ENCODE data around the gene TUBB6.

TUBB6 gene

DNA sequence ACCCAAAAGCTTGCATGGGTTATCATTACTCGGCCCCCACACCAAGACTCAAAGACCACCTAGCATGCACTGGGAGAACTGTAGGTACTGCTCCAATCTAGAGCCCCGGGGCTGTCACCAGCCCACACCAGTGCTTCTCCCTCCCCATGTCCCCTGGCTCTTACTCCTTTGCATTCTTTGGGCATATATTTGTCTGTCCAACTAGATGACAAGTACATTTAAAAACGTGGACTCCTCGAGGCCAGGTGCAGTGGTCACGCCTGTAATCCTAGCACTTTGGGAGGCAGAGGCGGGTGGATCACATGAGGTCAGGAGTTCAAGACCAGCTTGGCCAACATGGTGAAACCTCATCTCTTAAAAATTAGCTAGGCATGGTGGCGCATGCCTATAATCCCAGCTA lies 61.2 kb downstream of the TUBB6 start:
- Histone ChIP-seq H3K27me3 (ENCODE audit: insufficient read depth, poor library complexity, severe bottlenecking) (no peaks in the 10 kb centered on the region), H3K27ac (replicated peaks) (no peak overlapping the region), H3K4me3 (replicated peaks; ENCODE audit: insufficient read depth, low read length) (no peak overlapping the region)
- no peak for TF ChIP-seq SPI1 (IDR thresholded peaks at IDR 0.05; ENCODE audit: borderline replicate concordance, low read depth)
- TF ChIP-seq GABPA (IDR thresholded peaks at IDR 0.05; ENCODE audit: low read depth): no peak
- TF ChIP-seq CTCF (IDR thresholded peaks at IDR 0.05; ENCODE audit: insufficient read depth, low read length): no peak
- TF ChIP-seq REST (IDR thresholded peaks at IDR 0.05; ENCODE audit: insufficient replicate concordance, low read depth): no peak
- TF ChIP-seq POLR2AphosphoS5 (IDR thresholded peaks at IDR 0.05; ENCODE audit: low read depth): no peak
- DNase-seq (ENCODE audit: low read depth in 1 of 2, low spot score in 1 of 2): no peak

DNA sequence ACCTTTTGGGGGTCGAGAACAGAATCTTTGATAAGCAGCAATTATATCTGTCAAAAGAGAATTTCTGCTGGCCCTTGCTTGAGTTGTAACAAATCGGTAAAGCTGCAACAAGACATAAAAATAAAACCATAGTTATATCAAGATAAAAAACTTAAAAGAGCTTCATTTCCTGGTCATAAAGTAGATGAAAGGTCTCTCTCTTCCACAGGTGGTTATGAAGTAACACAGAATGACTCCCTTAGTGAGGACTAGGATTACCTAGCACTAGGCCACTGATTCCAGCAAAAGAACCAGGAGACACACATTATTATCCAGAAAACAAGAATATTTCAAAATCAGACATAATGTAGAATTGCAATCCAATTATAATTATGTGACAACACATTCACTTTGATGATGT lies 63.5 kb downstream of the TUBB6 start:
- Histone ChIP-seq H3K4me3 (replicated peaks; ENCODE audit: insufficient read depth, low read length) (no peak overlapping the region), H3K27ac (replicated peaks) (no peak overlapping the region), H3K27me3 (ENCODE audit: insufficient read depth, poor library complexity, severe bottlenecking) (no peaks in the 10 kb centered on the region)
- no peak for DNase-seq (ENCODE audit: low read depth in 1 of 2, low spot score in 1 of 2)
- no peak for TF ChIP-seq CTCF (IDR thresholded peaks at IDR 0.05; ENCODE audit: insufficient read depth, low read length)
- no peak for TF ChIP-seq SPI1 (IDR thresholded peaks at IDR 0.05; ENCODE audit: borderline replicate concordance, low read depth)
- no peak for TF ChIP-seq POLR2AphosphoS5 (IDR thresholded peaks at IDR 0.05; ENCODE audit: low read depth)
- TF ChIP-seq REST (IDR thresholded peaks at IDR 0.05; ENCODE audit: insufficient replicate concordance, low read depth): no peak
- no peak for TF ChIP-seq GABPA (IDR thresholded peaks at IDR 0.05; ENCODE audit: low read depth)

DNA sequence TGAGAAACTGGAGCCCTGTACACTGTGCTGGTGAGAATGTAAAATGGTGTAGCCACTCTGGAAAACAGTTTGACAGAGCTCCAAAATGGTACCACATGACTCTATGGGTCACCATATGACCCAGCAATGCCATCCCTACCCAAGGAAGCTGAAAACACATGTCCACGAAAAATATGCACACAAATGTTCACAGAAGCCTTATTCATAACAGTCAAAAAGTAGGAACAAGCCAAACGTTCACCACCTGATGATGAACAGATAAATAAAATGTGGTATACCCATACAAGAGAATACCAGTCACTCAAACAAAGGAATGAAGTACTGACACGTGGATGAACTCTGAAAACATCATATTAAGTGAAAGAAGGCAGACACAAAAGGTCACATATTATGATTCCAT lies 64.4 kb downstream of the TUBB6 start:
- TF ChIP-seq POLR2AphosphoS5 (IDR thresholded peaks at IDR 0.05; ENCODE audit: low read depth) (no peak), REST (IDR thresholded peaks at IDR 0.05; ENCODE audit: insufficient replicate concordance, low read depth) (no peak), SPI1 (IDR thresholded peaks at IDR 0.05; ENCODE audit: borderline replicate concordance, low read depth) (no peak), GABPA (IDR thresholded peaks at IDR 0.05; ENCODE audit: low read depth) (no peak), CTCF (IDR thresholded peaks at IDR 0.05; ENCODE audit: insufficient read depth, low read length) (no peak)
- no peak overlapping the region for H3K27ac ChIP-seq (replicated peaks)
- no peak for DNase-seq (ENCODE audit: low read depth in 1 of 2, low spot score in 1 of 2)
- H3K27me3 ChIP-seq (ENCODE audit: insufficient read depth, poor library complexity, severe bottlenecking): no peaks in the 10 kb centered on the region
- no peak overlapping the region for H3K4me3 ChIP-seq (replicated peaks; ENCODE audit: insufficient read depth, low read length)

All from HL-60 (cell line).